ENCODE data around the gene NEDD9.

The NEDD9 gene

DNA sequence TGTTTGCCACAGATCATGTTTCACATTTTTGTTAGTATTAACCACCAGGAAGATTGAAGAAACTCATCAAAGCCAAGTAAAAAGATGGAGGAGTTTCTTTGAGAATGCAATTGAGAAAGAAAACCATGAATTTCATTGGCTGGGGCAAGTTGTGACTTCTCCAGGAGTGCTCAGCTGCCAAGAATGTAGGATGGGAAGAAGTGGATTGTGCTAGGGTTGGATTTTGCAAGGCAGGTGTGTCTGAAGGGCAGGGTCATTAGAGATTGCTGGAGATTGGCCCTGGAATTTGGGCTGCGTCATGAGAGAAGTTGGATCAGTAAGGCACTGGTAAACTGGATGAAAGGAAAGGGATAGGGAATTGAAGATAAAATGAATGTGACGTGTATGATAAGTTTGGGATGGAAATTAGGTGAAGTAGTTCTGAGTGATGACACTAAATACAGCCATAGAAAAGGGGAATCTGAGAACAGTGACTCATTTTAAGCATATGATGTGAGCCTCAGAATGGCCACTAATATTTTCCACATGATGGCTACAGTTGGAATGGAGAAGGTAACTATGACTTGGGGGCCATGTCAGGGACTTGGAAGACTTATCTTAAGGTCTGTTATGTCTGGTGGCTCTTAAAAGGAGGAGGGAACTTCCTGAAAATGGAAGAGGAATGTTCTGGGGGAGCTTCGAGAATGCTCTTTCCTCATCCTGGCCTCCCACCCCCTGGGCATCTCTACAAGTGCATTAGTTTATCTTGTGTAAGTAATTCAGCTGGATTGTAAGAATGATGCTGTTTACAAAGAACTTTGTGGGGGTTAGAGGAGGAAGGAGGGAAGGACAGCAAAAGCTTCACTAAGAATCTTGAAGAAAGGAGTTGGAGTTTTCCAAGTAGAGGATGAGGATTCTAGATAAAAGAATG, 93.2 kb downstream of the NEDD9 start:
- DNase-seq: no peak

DNA sequence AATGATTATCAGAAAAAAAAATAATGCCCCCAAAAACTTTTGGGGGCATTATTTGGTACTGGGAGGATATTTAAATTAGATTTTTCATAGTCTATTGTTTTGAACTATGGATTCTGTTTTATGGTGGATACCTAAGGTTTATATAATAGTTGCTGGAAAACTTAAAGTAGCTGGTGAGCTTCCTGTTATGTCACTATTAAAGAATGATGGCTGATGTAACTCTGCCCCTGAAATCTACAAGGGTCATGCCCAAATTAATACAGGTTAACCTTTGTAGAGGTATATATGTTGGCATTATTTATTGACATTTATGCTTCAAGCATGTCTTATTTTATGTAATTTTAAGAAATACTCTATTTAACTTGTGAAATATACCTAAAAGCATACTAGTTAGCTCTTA, 95.7 kb downstream of the NEDD9 start:
- DNase-seq: no peak

Measured in CD4-positive, alpha-beta T cell treated with Interleukin-17A for 4 hours (primary cell).